GM12878 (cell line): ENCODE measurements around the gene PNLDC1. TPM values are rescaled to one million over a fixed set of nuclear protein-coding genes. Genes with fewer than 3 reads are reported as not detected.

Source experiments
- ATAC-seq: fragments of 200-7000 bp; cut with Tn5 transposase; 3 replicates; pipeline ENCODE4 v1.9.1; 2020; ENCODE audit warnings: mild to moderate bottlenecking, moderate library complexity
- Bru-seq: library from RNA; stranded (reverse); fragments of 400-500 nt; gene quantifications from one replicate; lab custom pipeline; 2021; lab: Mats Ljungman, UMichigan
- BruChase-seq, 2 experiments: library from RNA; stranded (reverse); fragments of 400-500 nt; gene quantifications; one replicate each; lab custom pipeline; 2021; lab: Mats Ljungman, UMichigan
- BruUV-seq: library from RNA; stranded (reverse); fragments of 400-500 nt; replicated peaks from 2 replicates; lab custom pipeline; 2021; lab: Mats Ljungman, UMichigan
- CTCF ChIA-PET: fragments of 300-600 bp; sonication (Branson Sonifier 250); formaldehyde crosslinking; extraction: SDS; loops from one replicate; lab custom pipeline; 2021; ENCODE audit warnings: inconsistent platforms; lab: Yijun Ruan, JAX
- POLR2A ChIA-PET: fragments of 350-600 bp; formaldehyde crosslinking; extraction: SDS; loops from one replicate; lab custom pipeline; 2021; ENCODE audit warnings: inconsistent platforms; lab: Charles Lee
- RAD21 ChIA-PET: fragments of 300-600 bp; sonication (Branson Sonifier 250); formaldehyde crosslinking; loops from one replicate; lab custom pipeline; 2023; ENCODE audit warnings: antibody characterized with exemption; ENCODE audit not compliant: unreplicated experiment; lab: Charles Lee
- SMC1A ChIA-PET: fragments of 300-600 bp; sonication (Branson Sonifier 250); formaldehyde crosslinking; loops from one replicate; lab custom pipeline; 2023; ENCODE audit not compliant: unreplicated experiment, uncharacterized antibody; lab: Charles Lee
- DNase-seq: peaks from one replicate; pipeline ENCODE4 v3.0.0-alpha.2; 2011; ENCODE audit warnings: low read depth, low spot score
- FAIRE-seq: peaks from 3 replicates; lab custom pipeline; 2011; peaks lifted over from hg19 to GRCh38; lab: Jason Lieb, UNC
- H2AFZ ChIP-seq: 2 replicates; pipeline ENCODE4 v1.6.0; 2011; ENCODE audit warnings: low read depth, low read length, control low read depth; ENCODE audit not compliant: control insufficient read depth
- H3K27ac ChIP-seq: 2 replicates; pipeline ENCODE4 v1.5.1; 2011; ENCODE audit warnings: control low read depth; ENCODE audit not compliant: control insufficient read depth, insufficient read depth
- H3K27me3 ChIP-seq, 2 experiments: replicated peaks in 1 of 2; 2 replicates each; pipeline versions ENCODE4 v1.6.0 to v1.6.1; 2011; ENCODE audit warnings: low read length in 1 of 2; ENCODE audit not compliant: control insufficient read depth in 2 of 2, insufficient read depth in 2 of 2
- H3K36me3 ChIP-seq, 2 experiments: 2 replicates each; pipeline ENCODE4 v1.5.1; 2011; ENCODE audit warnings: low read length in 1 of 2; ENCODE audit not compliant: control insufficient read depth in 2 of 2, insufficient read depth in 2 of 2
- H3K4me1 ChIP-seq: 2 replicates; pipeline ENCODE4 v1.6.1; 2011; ENCODE audit warnings: mild to moderate bottlenecking, low read length, moderate library complexity, mixed read lengths; ENCODE audit not compliant: control insufficient read depth, insufficient read depth
- H3K4me2 ChIP-seq: 2 replicates; pipeline ENCODE4 v1.6.0; 2011; ENCODE audit warnings: control low read depth; ENCODE audit not compliant: control insufficient read depth, insufficient read depth
- H3K4me3 ChIP-seq: fragments of 200-600 bp; sonication (generic); 2 replicates; pipeline ENCODE4 v1.5.1; 2016
- H3K79me2 ChIP-seq: 2 replicates; pipeline ENCODE4 v1.6.0; 2011; ENCODE audit warnings: low read length; ENCODE audit not compliant: control insufficient read depth, insufficient read depth
- H3K9ac ChIP-seq: 2 replicates; pipeline ENCODE4 v1.8.0; 2011; ENCODE audit warnings: low read length, control low read depth, mixed read lengths; ENCODE audit not compliant: control insufficient read depth, insufficient read depth
- H3K9me3 ChIP-seq: replicated peaks from 3 replicates; pipeline ENCODE4 v1.5.1; 2011; ENCODE audit warnings: mild to moderate bottlenecking, low read length; ENCODE audit not compliant: control insufficient read depth, insufficient read depth
- H4K20me1 ChIP-seq: 2 replicates; pipeline ENCODE4 v1.6.0; 2011; ENCODE audit not compliant: control insufficient read depth, insufficient read depth
- CUX1 ChIP-seq: IDR thresholded peaks from 2 replicates; pipeline ENCODE4 v1.6.1; 2012; ENCODE audit warnings: improper control_type of control experiment, low read depth, low read length; ENCODE audit not compliant: insufficient replicate concordance
- IRF4 ChIP-seq: IDR thresholded peaks from 2 replicates; pipeline ENCODE4 v1.6.1; 2011; ENCODE audit warnings: low read depth, low read length
- POLR2A ChIP-seq: IDR thresholded peaks from 2 replicates; pipeline ENCODE4 v1.6.1; 2011; ENCODE audit warnings: low read depth, mild to moderate bottlenecking, low read length
- POLR2AphosphoS2 ChIP-seq: IDR thresholded peaks from 2 replicates; pipeline ENCODE4 v1.6.1; 2011; ENCODE audit warnings: low read depth, mild to moderate bottlenecking, low read length, improper control_type of control experiment, moderate library complexity
- WGBS: methylation state at CpG from one replicate; pipeline ENCODE4 v1.1.6; 2016; ENCODE audit warnings: low lambda C conversion rate; ENCODE audit not compliant: insufficient replicate concordance, insufficient coverage; ENCODE audit errors: missing lambda C conversion rate; 5-methylcytosine and 5-hydroxymethylcytosine counted together
- in situ Hi-C: fragments of 300-500 bp; cut with MboI; formaldehyde crosslinking; loops from 9 replicates; pipeline ENCODE4 v1.14.3; 2018; ENCODE audit warnings: mixed read lengths
- intact Hi-C: fragments of 100-400 bp; cut with micrococcal nuclease; formaldehyde crosslinking; loops from one replicate; pipeline ENCODE4 v1.14.2; 2022; ENCODE audit not compliant: unreplicated experiment
- long read RNA-seq, 2 experiments: library from polyadenylated mRNA; unstranded; transcript quantifications; one replicate each; pipeline ENCODE4 v2.0.0, GENCODE V29; 2019 to 2020
- polyA minus RNA-seq, 3 experiments: library from RNA; depleted of rRNA, polyadenylated mRNA; stranded (reverse); fragments of >200 nt; gene quantifications; 2 replicates each; pipeline ENCODE4 v1.2.3, GENCODE V29; 2011
- polyA plus RNA-seq, 11 experiments: library from polyadenylated mRNA; depleted of rRNA in 4 of 11; unstranded in 6 of 11; stranded (reverse) in 5 of 11; fragments of >200 nt; fragmentation: Nextera tagmentation in 4 of 11; fragmentation: Illumina TruSeq in 1 of 11; extraction: Ambion mirVana in 4 of 11; extraction: Trizol in 1 of 11; gene quantifications; 1 replicate in 1 of 11; 2 replicates in 10 of 11; pipeline versions ENCODE4 v1.2.1 to v1.2.3, GENCODE V29; 2011 to 2016; ENCODE audit warnings: inconsistent platforms in 2 of 11, missing spikeins in 2 of 11, low read depth in 1 of 11
- total RNA-seq, 4 experiments: library from RNA; depleted of rRNA in 3 of 4; stranded (reverse); fragments of >200 nt in 3 of 4; fragmentation: Illumina TruSeq in 1 of 4; extraction: Trizol in 1 of 4; gene quantifications; 2 replicates each; pipeline versions ENCODE4 v1.2.1 to v1.2.3, GENCODE V29; 2013 to 2021

PNLDC1 gene
- total RNA-seq (2013; cell fraction: nucleolus; rRNA removed), result not detected in 2 replicates
- 0.38 TPM in 1 of 2 replicates, not detected in the other for total RNA-seq (2014; rRNA removed)
- total RNA-seq (2014; rRNA removed; fragmentation: Illumina TruSeq; extraction: Trizol), result 0.09 TPM in 1 of 2 replicates, not detected in the other
- total RNA-seq (2021), result 0.19 TPM in 1 of 2 replicates, not detected in the other
- polyA plus RNA-seq (2011; ENCODE audit: low read depth), result not detected
- polyA plus RNA-seq (2011; rRNA removed), result 0.07 and 0.08 TPM in 2 replicates
- polyA plus RNA-seq (2011; cell fraction: cytosol; rRNA removed), result 0.03 and 0.08 TPM in 2 replicates
- 0.13 TPM in 2 replicates for polyA plus RNA-seq (2011; cell fraction: nucleus; rRNA removed)
- not detected in 2 replicates for polyA plus RNA-seq (2012)
- 0.07 TPM in 1 of 2 replicates, not detected in the other for polyA plus RNA-seq (2014; fragmentation: Illumina TruSeq; extraction: Trizol)
- under 1 TPM; 0.09 to 0.16 TPM for polyA plus RNA-seq (2014; fragmentation: Nextera tagmentation; extraction: Ambion mirVana)
- polyA plus RNA-seq (2014; rRNA removed), result 0.06 and 0.16 TPM in 2 replicates
- polyA plus RNA-seq (2016; fragmentation: Nextera tagmentation; extraction: Ambion mirVana), result under 1 TPM; 0.09 to 0.25 TPM
- polyA minus RNA-seq (2011; rRNA and poly(A)+ RNA removed), result not detected in 2 replicates
- not detected in 2 replicates for polyA minus RNA-seq (2011; cell fraction: cytosol; rRNA and poly(A)+ RNA removed)
- polyA minus RNA-seq (2011; cell fraction: nucleus; rRNA and poly(A)+ RNA removed), result not detected in 2 replicates
- percentile 31 among the genes with signal in this experiment for Bru-seq, nascent RNA
- BruChase-seq, experiment 1, labeled RNA remaining after a 6-hour chase, result percentile 48 among the genes with signal in this experiment
- percentile 51 among the genes with signal in this experiment for BruChase-seq, experiment 2, labeled RNA remaining after a 2-hour chase
- long read RNA-seq, experiment 1, result 0 reads
- long read RNA-seq, experiment 2, result 0 reads

- DNase-seq (no peak), ATAC-seq (no peak), FAIRE-seq (no peak)
- POLR2A ChIA-PET, result no interaction called here
- no peaks in the 10 kb centered on the region for H3K9me3 ChIP-seq
- H3K79me2 ChIP-seq, result peaks cover 3% of the 10 kb centered on the region; the same call in 1 of the 2 replicates
- CTCF ChIA-PET, result interaction anchor here (1.1 kb wide), 1 partner anchor 21 kb away, joined by 3 read pairs; no protein-coding TSS in a partner anchor
- in situ Hi-C loops (no loop called here), intact Hi-C loops (no loop called here)
- SMC1A ChIA-PET, result interaction anchor here (1.2 kb wide), 1 partner anchor 9 kb away, joined by 3 read pairs; no protein-coding TSS in a partner anchor
- RAD21 ChIA-PET, result no interaction called here
- H3K4me2 ChIP-seq, result no peak within 1 kb of the TSS
- H3K36me3 ChIP-seq, result peaks cover 1 to 20% of the 10 kb centered on the region in 2 experiments; a peak in 3 of 4 replicates
- no peaks in the 10 kb centered on the region for H3K27me3 ChIP-seq
- H3K9ac ChIP-seq, result no peak within 1 kb of the TSS
- no peak within 1 kb of the TSS for H2AFZ ChIP-seq
- H3K4me3 ChIP-seq, result no peak within 1 kb of the TSS
- H4K20me1 ChIP-seq, result no peaks in the 10 kb centered on the region
- H3K4me1 ChIP-seq, result no peaks in the 10 kb centered on the region
- H3K27ac ChIP-seq, result no peak within 1 kb of the TSS
- no TSS peak for BruUV-seq
- TF ChIP-seq CUX1 (no peak), POLR2AphosphoS2 (0 out of 2 replicates have a peak, but pooled peaks have one; percentile 37), POLR2A (peak; percentile 44; the same call in 1 of the 2 replicates), IRF4 (no peak)
- TF ChIP-seq, all 136 proteins: peak for 2
- 95% methylated on average over 36 of the region's 50 CpGs for WGBS
Measured at GRCh38 chr6:159800141-159800865, at the start of gene PNLDC1. TSS of gene PNLDC1 (plus strand) at chr6:159800276. CDS start at chr6:159800308, 32 bp downstream.
